Gastrocnemius medialis (tissue), 4 donors: ENCODE results near the gene ARHGAP6. TPM values are rescaled to one million over a fixed set of nuclear protein-coding genes. Genes with fewer than 3 reads are reported as not detected.
A peak's percentile ranks its signal among the peaks of the same experiment; 100 is the strongest.

ENCODE experiments used
- ATAC-seq, 2 donors: fragments of 150-250 bp; one replicate each; pipeline ENCODE4 v1.9.1; 2016
- DNase-seq, 2 donors: peaks; one replicate each; pipeline ENCODE4 v3.0.0-alpha.2; 2019
- H3K27ac ChIP-seq, 4 donors: fragments of 200-600 bp; sonication (generic); 1 replicate in 1 of 4; 2 replicates in 3 of 4; pipeline ENCODE4 v1.5.1; 2016 to 2018; ENCODE audit warnings: mild to moderate bottlenecking in 2 of 4, moderate library complexity in 1 of 4
- H3K27me3 ChIP-seq, 3 donors: fragments of 200-600 bp; sonication (generic) in 2 of 3; 1 replicate in 1 of 3; 2 replicates in 2 of 3; pipeline versions ENCODE4 v1.5.1 to v1.6.0; 2016 to 2019; ENCODE audit warnings: mild to moderate bottlenecking in 1 of 3, moderate library complexity in 1 of 3
- H3K36me3 ChIP-seq, 2 donors: fragments of 200-600 bp; sonication (generic) in 1 of 2; one replicate each; pipeline ENCODE4 v1.5.1; 2017 to 2018
- H3K4me1 ChIP-seq, 2 donors: fragments of 200-600 bp; sonication (generic) in 1 of 2; one replicate each; pipeline ENCODE4 v1.5.1; 2016 to 2017; ENCODE audit warnings: mild to moderate bottlenecking in 2 of 2
- H3K4me3 ChIP-seq, 4 donors: fragments of 200-600 bp; sonication (generic) in 3 of 4; 1 replicate in 1 of 4; 2 replicates in 3 of 4; pipeline ENCODE4 v1.5.1; 2016 to 2019; ENCODE audit warnings: mild to moderate bottlenecking in 2 of 4
- H3K9me3 ChIP-seq, 3 donors: fragments of 200-600 bp; sonication (generic) in 2 of 3; 1 replicate in 1 of 3; 2 replicates in 2 of 3; pipeline ENCODE4 v1.5.1; 2016 to 2019
- POLR2A ChIP-seq, 2 donors: fragments of 450-650 bp; IDR thresholded peaks; one replicate each; pipeline ENCODE4 v1.6.1; 2017; ENCODE audit warnings: antibody characterized with exemption in 2 of 2, mild to moderate bottlenecking in 2 of 2, moderate library complexity in 2 of 2
- in situ Hi-C, 4 donors: fragments of 200-750 bp; cut with MboI; loops; one replicate each; pipeline versions ENCODE4 v1.15.0 to v1.8.0; 2017; ENCODE audit warnings: low sequenced_read_pairs in 4 of 4
- intact Hi-C: fragments of 100-400 bp; cut with DNase I; formaldehyde crosslinking; loops from one replicate; pipeline ENCODE4 v1.15.1; 2023; ENCODE audit warnings: low total_unique reads
- total RNA-seq, 4 donors: library from RNA; depleted of rRNA; stranded (reverse); fragments of >200 nt; gene quantifications; one replicate each; pipeline versions ENCODE4 v1.1.0 to v1.2.3, GENCODE V29; 2016
- TF ChIP-seq, protein P1 (sequence below), 5 experiments: fragments of 450-650 bp in 3 of 5; fragments of 200-600 bp in 2 of 5; sonication (generic) in 2 of 5; IDR thresholded peaks in 4 of 5; conservative IDR thresholded peaks in 1 of 5; 1 replicate in 4 of 5; 2 replicates in 1 of 5; pipeline ENCODE4 v1.5.1; 2016 to 2019; ENCODE audit warnings: antibody characterized with exemption in 5 of 5, mild to moderate bottlenecking in 3 of 5, moderate library complexity in 3 of 5

Gene ARHGAP6
- total RNA-seq, 4 donors from 2014 or later, result 10.7 to 18.0 (median 14.9) TPM

DNA sequence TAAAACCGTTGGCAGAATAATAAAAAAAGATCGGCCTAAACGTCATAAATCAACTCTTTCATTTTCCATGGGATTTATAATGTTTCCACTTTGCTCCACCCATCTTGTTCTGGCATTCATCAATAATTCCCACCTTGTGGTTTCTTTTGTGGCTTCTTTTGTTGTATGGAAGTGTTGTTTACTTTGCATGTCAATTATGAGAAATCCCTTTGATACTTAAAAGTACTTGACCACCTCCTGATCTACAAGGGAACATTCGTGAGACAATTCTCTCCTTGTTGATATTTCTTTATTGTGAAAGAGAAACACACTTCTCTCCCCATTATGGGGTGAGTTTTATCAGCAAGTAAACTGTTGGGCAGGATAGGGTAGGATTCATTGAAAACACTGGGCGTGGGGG is 369.7 kb downstream of the ARHGAP6 start:
- no peaks in the 10 kb centered on the region for H3K36me3 ChIP-seq
- intact Hi-C loops (no loop called here), in situ Hi-C loops (no loop called here)
- H3K27ac ChIP-seq, result no peak overlapping the region
- TF ChIP-seq, protein P1, sequence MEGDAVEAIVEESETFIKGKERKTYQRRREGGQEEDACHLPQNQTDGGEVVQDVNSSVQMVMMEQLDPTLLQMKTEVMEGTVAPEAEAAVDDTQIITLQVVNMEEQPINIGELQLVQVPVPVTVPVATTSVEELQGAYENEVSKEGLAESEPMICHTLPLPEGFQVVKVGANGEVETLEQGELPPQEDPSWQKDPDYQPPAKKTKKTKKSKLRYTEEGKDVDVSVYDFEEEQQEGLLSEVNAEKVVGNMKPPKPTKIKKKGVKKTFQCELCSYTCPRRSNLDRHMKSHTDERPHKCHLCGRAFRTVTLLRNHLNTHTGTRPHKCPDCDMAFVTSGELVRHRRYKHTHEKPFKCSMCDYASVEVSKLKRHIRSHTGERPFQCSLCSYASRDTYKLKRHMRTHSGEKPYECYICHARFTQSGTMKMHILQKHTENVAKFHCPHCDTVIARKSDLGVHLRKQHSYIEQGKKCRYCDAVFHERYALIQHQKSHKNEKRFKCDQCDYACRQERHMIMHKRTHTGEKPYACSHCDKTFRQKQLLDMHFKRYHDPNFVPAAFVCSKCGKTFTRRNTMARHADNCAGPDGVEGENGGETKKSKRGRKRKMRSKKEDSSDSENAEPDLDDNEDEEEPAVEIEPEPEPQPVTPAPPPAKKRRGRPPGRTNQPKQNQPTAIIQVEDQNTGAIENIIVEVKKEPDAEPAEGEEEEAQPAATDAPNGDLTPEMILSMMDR (IDR thresholded peaks at IDR 0.05 in 4 of 5, conservative IDR thresholded peaks at IDR 0.05 in 1 of 5), result no peak
- TF ChIP-seq POLR2A (IDR thresholded peaks at IDR 0.05), result no peak
- DNase-seq (no peak), ATAC-seq (no peak)
- H3K4me3 ChIP-seq, result no peak overlapping the region
- no peaks in the 10 kb centered on the region for H3K9me3 ChIP-seq
- H3K4me1 ChIP-seq, result peaks cover 0 to 6% of the 10 kb centered on the region in 2 donors
- H3K27me3 ChIP-seq, result no peaks in the 10 kb centered on the region

DNA sequence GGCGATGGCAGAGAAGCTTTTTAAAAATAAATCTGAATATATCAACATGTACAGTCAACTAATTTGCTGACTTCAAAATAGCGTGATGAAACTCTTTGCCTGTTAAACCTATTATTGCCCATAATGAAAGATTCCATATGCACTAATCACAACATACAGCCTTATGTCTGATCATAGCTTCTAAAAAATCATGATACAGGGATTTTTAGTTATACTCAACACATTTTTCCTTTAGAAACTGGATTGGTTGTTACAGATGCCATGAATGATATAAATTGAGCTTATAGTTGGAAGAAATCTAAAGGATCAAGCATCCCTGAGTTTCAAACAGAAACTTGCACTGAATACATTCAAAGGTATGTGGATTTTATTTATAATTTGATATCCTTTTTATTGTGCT is 372.6 kb downstream of the ARHGAP6 start, which contains the start of gene AMELX:
TSS of gene AMELX (plus strand) at position 301 of the 400 bp plus-strand sequence. CDS start 1,376 bp downstream, outside the sequence.
- intact Hi-C loops, result no loop called here
- no peaks in the 10 kb centered on the region for H3K27me3 ChIP-seq
- in situ Hi-C loops, result no loop called here
- no peaks in the 10 kb centered on the region for H3K9me3 ChIP-seq
- no peaks in the 10 kb centered on the region for H3K36me3 ChIP-seq
- peaks cover 0 to 6% of the 10 kb centered on the region in 2 donors for H3K4me1 ChIP-seq
- DNase-seq (no peak), ATAC-seq (no peak)
- no peak within 1 kb of the TSS for H3K27ac ChIP-seq
- H3K4me3 ChIP-seq, result no peak within 1 kb of the TSS
- TF ChIP-seq, protein P1 (IDR thresholded peaks at IDR 0.05 in 4 of 5, conservative IDR thresholded peaks at IDR 0.05 in 1 of 5), result no peak
- TF ChIP-seq POLR2A (IDR thresholded peaks at IDR 0.05), result no peak

GRCh38 chrX:11290416-11291102 is 375.2 kb downstream of the ARHGAP6 start:
- no peak overlapping the region for H3K27ac ChIP-seq
- DNase-seq (no peak), ATAC-seq (no peak)
- TF ChIP-seq POLR2A (IDR thresholded peaks at IDR 0.05), result no peak
- TF ChIP-seq, protein P1 (IDR thresholded peaks at IDR 0.05 in 4 of 5, conservative IDR thresholded peaks at IDR 0.05 in 1 of 5), result no peak
- H3K27me3 ChIP-seq, result no peaks in the 10 kb centered on the region
- H3K4me3 ChIP-seq, result no peak overlapping the region
- in situ Hi-C loops, result no loop called here
- H3K36me3 ChIP-seq, result no peaks in the 10 kb centered on the region
- no peaks in the 10 kb centered on the region for H3K9me3 ChIP-seq
- H3K4me1 ChIP-seq, result peaks cover 0 to 6% of the 10 kb centered on the region in 2 donors
- intact Hi-C loops, result no loop called here

GRCh38 chrX:11287505-11287904 is 378.2 kb downstream of the ARHGAP6 start:
- no peak for DNase-seq
- intact Hi-C loops, result no loop called here

More at GRCh38 chrX:11287505-11287904, 378.2 kb downstream of the ARHGAP6 start:
- in situ Hi-C loops, result no loop called here
- ATAC-seq, result peak in 1 of 2 donors; percentile 86
- Histone ChIP-seq H3K27me3 (no peaks in the 10 kb centered on the region), H3K9me3 (no peaks in the 10 kb centered on the region), H3K27ac (no peak overlapping the region), H3K36me3 (no peaks in the 10 kb centered on the region), H3K4me1 (no peaks in the 10 kb centered on the region), H3K4me3 (no peak overlapping the region)
- no peak for TF ChIP-seq POLR2A (IDR thresholded peaks at IDR 0.05)
- TF ChIP-seq, protein P1 (IDR thresholded peaks at IDR 0.05 in 4 of 5, conservative IDR thresholded peaks at IDR 0.05 in 1 of 5), result no peak
